Left ventricle myocardium inferior (tissue), 1 donor: Measurements from ENCODE around the gene NECTIN1. TPM values are rescaled to one million over a fixed set of nuclear protein-coding genes. Genes with fewer than 3 reads are reported as not detected.

Experiments used
- DNase-seq: peaks from one replicate; pipeline ENCODE4 v3.0.0-alpha.2; 2020
- H3K27ac ChIP-seq: fragments of 200-600 bp; replicated peaks from 2 replicates; pipeline ENCODE4 v1.8.0; 2021
- H3K27me3 ChIP-seq: fragments of 200-600 bp; 2 replicates; pipeline ENCODE4 v1.8.0; 2021; ENCODE audit warnings: low read depth
- H3K36me3 ChIP-seq: fragments of 200-600 bp; 2 replicates; pipeline ENCODE4 v1.8.0; 2021
- H3K4me1 ChIP-seq: fragments of 200-600 bp; 2 replicates; pipeline ENCODE4 v1.8.0; 2021
- H3K4me3 ChIP-seq: fragments of 200-600 bp; 2 replicates; pipeline ENCODE4 v1.8.0; 2021; ENCODE audit warnings: mild to moderate bottlenecking, moderate library complexity
- H3K9me3 ChIP-seq: fragments of 200-600 bp; replicated peaks from 2 replicates; pipeline ENCODE4 v1.8.0; 2021
- intact Hi-C: fragments of 100-400 bp; cut with micrococcal nuclease; formaldehyde crosslinking; loops from one replicate; pipeline ENCODE4 v1.11.0; 2022
- total RNA-seq: library from RNA; stranded (reverse); fragmentation: NEBNext Ultra II Directional; extraction: Animal tissue kit (Norgen Biotek cat#: 25700); gene quantifications from one replicate; pipeline ENCODE4 v1.2.1, GENCODE V29; 2021
- TF ChIP-seq, protein P1 (sequence below): fragments of 200-600 bp; IDR thresholded peaks from 2 replicates; pipeline ENCODE4 v1.8.0; 2021; ENCODE audit warnings: antibody characterized with exemption, mild to moderate bottlenecking, borderline replicate concordance
- donor health status: DM: no; HTN: yes; CAD: no; lungs with severe emphysema.

The NECTIN1 gene
- total RNA-seq, 1 donor from 2014 or later: 22.9 TPM

- DNase-seq: no peak
- TF ChIP-seq, protein P1, sequence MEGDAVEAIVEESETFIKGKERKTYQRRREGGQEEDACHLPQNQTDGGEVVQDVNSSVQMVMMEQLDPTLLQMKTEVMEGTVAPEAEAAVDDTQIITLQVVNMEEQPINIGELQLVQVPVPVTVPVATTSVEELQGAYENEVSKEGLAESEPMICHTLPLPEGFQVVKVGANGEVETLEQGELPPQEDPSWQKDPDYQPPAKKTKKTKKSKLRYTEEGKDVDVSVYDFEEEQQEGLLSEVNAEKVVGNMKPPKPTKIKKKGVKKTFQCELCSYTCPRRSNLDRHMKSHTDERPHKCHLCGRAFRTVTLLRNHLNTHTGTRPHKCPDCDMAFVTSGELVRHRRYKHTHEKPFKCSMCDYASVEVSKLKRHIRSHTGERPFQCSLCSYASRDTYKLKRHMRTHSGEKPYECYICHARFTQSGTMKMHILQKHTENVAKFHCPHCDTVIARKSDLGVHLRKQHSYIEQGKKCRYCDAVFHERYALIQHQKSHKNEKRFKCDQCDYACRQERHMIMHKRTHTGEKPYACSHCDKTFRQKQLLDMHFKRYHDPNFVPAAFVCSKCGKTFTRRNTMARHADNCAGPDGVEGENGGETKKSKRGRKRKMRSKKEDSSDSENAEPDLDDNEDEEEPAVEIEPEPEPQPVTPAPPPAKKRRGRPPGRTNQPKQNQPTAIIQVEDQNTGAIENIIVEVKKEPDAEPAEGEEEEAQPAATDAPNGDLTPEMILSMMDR: no peak
- Histone ChIP-seq H3K27me3 (no peaks in the 10 kb centered on the region), H3K9me3 (no peaks in the 10 kb centered on the region), H3K4me3 (no peak overlapping the region), H3K36me3 (no peaks in the 10 kb centered on the region), H3K4me1 (peaks cover 14% of the 10 kb centered on the region), H3K27ac (no peak overlapping the region)
- intact Hi-C loops: no loop called here
These were observed 37.1 kb downstream of the NECTIN1 start for GRCh38 chr11:119691701-119692539.

- H3K9me3 ChIP-seq: no peaks in the 10 kb centered on the region
- H3K4me1 ChIP-seq: peaks cover 7% of the 10 kb centered on the region
- intact Hi-C loops: no loop called here
- H3K27ac ChIP-seq: no peak overlapping the region
- DNase-seq: no peak
- no peak overlapping the region for H3K4me3 ChIP-seq
- TF ChIP-seq, protein P1: no peak
- no peaks in the 10 kb centered on the region for H3K27me3 ChIP-seq
- no peaks in the 10 kb centered on the region for H3K36me3 ChIP-seq
These were observed 37.9 kb downstream of the NECTIN1 start for GRCh38 chr11:119691020-119691666.

DNA sequence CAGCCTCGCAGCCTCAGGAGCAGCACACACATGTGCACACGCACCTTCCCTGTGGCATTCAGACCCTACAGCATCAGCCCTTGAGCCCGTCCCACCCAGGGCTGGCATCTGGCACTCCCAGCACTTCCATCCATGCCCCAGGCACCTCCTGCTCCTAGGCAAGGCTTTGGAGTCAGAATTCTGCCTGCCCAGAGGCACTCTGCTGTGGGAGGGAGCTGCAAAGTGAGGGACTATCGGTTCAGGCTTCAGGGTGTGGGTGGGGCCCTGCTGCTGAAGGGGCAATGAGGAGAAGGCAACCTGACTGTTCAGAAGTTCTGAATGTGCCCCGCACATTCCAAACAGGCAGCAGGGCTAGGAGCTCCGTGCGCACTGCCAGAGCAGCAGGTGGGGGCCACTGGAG lies 39.7 kb downstream of the NECTIN1 start:
- Histone ChIP-seq H3K36me3 (no peaks in the 10 kb centered on the region), H3K9me3 (no peaks in the 10 kb centered on the region), H3K27ac (no peak overlapping the region), H3K27me3 (no peaks in the 10 kb centered on the region), H3K4me3 (no peak overlapping the region), H3K4me1 (peaks cover 10% of the 10 kb centered on the region)
- no peak for DNase-seq
- intact Hi-C loops: no loop called here
- TF ChIP-seq, protein P1: no peak

DNA sequence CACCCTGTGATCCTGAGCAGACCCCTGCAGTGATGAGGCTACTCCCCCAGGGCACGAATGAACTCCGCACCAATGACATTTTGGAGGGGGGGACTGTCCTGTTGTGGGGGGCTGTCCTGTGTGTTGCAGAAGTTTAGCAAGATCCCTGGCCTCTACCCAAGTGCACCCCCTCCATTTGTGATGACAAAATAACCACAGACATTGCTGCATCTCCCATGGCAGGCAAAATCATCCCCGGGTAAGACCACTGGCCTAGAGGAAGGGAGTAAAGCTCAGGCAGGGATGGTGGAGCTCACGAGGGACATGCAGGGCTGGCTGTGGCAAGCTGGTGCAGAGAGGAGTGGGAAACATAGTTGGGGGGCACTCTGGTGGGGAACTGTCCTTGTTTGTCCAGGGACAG lies 40.6 kb downstream of the NECTIN1 start:
- DNase-seq: no peak
- TF ChIP-seq, protein P1: no peak
- intact Hi-C loops: no loop called here

GRCh38 chr11:119687373-119688046 lies 41.5 kb downstream of the NECTIN1 start:
- TF ChIP-seq, protein P1: no peak
- H3K27ac ChIP-seq: no peak overlapping the region
- no peaks in the 10 kb centered on the region for H3K27me3 ChIP-seq
- no peaks in the 10 kb centered on the region for H3K9me3 ChIP-seq
- H3K36me3 ChIP-seq: no peaks in the 10 kb centered on the region
- intact Hi-C loops: no loop called here
- H3K4me1 ChIP-seq: peaks cover 15% of the 10 kb centered on the region
- no peak for DNase-seq
- no peak overlapping the region for H3K4me3 ChIP-seq

More for the DNA sequence above, 40.6 kb downstream of the NECTIN1 start:
- Histone ChIP-seq H3K36me3 (no peaks in the 10 kb centered on the region), H3K9me3 (no peaks in the 10 kb centered on the region), H3K27ac (no peak overlapping the region), H3K4me1 (peaks cover 15% of the 10 kb centered on the region), H3K27me3 (no peaks in the 10 kb centered on the region), H3K4me3 (no peak overlapping the region)
